CD4-positive, alpha-beta T cell treated with Interleukin-10 for 1 hour (primary cell): ENCODE data around the gene XAF1.
"Not testable (repeated sequence)": the region's sequence is repeated elsewhere in the genome, so short reads cannot be mapped to it uniquely, and the experiment has no call there.

Experiments used
- DNase-seq: peaks from one replicate; pipeline ENCODE4 v3.0.0-alpha.2; 2020

The XAF1 gene, protein sequence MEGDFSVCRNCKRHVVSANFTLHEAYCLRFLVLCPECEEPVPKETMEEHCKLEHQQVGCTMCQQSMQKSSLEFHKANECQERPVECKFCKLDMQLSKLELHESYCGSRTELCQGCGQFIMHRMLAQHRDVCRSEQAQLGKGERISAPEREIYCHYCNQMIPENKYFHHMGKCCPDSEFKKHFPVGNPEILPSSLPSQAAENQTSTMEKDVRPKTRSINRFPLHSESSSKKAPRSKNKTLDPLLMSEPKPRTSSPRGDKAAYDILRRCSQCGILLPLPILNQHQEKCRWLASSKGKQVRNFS

DNA sequence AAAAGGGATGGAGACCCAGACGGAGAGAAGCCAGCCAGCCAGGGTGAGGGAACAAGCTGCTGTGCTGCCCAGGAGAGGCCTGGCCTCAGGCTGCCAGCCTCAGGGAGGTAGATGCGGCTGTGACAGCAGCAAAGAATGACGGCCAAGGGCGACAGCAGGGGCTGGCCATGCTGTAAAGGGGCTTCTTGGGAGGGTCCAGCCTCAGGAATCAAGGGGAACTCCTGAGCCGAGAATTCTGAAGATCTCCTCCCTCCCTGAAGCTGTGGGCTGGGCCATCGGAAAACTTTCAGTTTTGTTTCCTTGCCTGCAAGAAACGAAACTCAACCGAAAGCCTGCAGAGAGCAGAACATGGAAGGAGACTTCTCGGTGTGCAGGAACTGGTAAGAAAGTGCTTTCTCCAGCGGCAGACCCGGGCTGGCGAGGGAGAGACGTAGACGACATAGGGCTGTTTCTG, at the start of gene XAF1:
XAF1 (plus strand) TSS at position 316 of the 454 bp plus-strand sequence; CDS start at position 349, 33 bp downstream.
- DNase-seq, result peak; percentile 63

DNA sequence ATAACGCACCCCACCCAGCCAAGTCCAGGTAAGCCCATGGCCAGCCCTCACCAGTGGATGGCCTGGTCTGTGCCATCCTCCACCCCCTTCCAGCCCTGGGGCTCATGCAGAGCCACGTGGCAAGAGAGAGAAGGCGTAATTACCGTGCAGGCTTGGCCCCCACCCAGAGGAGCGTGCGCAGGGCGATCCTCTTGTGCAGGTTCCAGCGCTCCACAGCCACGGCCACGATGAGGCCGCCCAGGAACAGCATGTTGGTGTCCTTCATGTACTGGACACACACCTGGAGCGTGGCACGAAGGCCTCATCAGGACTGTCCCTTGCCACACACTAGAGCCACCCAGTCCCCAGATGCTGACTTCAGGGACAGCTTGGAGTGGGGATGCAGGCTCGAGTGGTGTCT, 49.3 kb upstream of the XAF1 start:
- no peak for DNase-seq

DNA sequence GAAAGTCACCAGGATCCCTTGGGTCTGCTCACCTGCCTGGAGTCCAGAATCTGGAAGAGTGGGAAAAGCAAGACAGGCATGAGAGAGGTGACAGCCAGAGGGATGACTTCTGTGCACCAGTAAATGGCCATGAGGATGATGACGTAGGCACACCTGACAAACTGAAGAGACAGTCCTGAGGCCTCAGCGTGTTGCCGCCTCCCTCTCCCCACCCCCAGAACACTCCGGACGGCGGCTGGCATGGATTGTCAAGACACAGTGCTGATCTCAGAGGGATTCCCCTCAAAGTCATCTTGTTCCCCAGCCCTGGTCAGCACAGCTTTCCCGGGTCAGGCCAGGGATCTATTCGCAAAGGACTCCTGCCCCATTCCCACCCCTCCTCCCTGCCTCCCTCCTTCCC, 48.9 kb upstream of the XAF1 start:
- DNase-seq, result no peak

DNA sequence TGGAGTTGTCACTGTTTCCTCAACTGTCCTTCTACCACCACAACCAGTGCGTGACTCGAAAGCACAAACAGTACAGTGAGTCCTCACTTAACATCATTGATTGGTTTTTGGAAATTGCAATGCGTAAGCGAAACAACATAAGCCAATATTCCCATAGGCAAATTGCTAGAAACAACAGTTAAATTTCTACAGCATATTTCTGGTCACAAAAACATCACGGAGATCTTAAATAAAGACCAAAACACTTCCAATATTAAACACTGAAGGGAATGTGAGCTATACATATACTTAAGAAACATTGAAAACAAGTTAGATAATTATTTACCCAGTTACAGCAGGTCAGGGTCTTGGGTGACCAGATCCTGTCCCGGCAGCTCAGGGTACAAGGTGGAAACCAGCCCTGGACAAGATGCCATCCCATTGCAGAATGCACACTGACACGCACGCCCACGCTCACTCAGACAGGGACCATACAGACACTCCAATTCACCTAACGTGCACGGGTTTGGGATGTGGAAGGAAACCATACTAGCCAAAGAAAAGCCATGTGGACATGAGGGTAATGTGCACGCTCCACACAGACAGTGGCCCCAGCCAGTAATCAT, 47.4 kb upstream of the XAF1 start:
- DNase-seq, result no peak

DNA sequence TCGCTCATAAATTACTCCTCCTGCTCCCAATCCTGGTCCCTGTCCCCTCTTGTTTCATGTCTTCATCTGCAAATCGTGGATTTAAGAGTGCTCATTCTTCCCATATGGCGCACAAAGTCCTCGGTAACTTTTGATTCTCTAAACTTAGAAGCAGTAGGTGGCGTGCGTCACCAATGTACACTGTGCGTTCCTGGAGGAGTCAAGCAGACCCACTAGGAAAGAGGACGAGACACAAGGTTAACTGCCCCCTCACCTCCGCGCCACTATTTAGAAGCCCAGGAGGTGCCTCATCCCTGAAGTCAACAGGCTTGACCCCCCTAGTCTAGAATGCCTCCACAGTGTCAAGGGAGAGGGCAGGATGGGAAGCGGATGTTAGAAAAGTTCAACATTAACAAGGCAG, 45.5 kb upstream of the XAF1 start:
- DNase-seq, result no peak

DNA sequence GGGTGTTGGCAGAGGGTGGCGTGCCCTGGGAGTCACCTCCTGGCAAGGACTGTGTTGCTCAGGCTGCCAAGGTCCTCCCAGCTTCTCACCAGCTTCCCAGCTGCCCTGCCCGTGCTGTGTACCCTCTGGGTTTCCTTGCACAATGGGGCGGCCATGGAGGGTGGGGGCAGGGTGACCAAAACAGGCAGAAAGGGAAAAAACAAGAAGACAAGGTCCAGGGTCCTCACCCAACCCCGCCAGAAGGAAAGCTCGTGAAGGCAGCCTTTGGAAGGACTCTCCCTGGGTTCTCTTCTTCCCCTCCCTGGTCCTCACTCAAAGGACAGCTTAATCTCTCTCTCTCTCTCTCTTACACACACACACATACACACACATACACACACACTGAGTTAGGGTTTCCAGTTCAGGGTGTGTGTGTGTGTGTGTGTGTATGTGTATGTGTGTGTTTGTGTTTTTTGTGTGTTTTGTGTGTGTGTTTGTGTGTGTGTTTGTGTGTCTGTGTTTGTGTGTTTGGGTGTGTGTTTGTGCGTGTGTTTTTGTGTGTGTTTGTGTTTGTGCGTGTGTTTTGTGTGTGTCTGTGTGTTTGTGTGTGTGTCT, 44.7 kb upstream of the XAF1 start:
- no peak for DNase-seq

DNA sequence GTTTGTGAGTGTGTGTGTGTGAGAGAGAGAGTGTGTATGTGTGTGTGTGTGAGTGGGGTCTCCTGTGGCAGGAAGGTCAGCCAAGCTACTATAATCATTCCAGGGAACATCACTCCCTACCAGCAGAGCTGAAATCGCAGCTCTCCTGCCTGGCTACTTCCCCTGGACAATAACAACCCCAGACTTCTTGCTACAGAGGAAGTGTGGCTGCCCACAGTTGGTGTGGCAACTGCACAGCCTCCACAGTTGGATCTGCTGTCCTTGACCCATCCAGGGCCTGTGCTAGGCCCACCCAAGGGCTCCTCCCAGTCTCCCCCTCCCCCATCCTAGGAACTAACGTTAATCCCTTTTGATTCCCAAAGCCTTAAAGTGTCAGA, 44.2 kb upstream of the XAF1 start:
- DNase-seq, result no peak

DNA sequence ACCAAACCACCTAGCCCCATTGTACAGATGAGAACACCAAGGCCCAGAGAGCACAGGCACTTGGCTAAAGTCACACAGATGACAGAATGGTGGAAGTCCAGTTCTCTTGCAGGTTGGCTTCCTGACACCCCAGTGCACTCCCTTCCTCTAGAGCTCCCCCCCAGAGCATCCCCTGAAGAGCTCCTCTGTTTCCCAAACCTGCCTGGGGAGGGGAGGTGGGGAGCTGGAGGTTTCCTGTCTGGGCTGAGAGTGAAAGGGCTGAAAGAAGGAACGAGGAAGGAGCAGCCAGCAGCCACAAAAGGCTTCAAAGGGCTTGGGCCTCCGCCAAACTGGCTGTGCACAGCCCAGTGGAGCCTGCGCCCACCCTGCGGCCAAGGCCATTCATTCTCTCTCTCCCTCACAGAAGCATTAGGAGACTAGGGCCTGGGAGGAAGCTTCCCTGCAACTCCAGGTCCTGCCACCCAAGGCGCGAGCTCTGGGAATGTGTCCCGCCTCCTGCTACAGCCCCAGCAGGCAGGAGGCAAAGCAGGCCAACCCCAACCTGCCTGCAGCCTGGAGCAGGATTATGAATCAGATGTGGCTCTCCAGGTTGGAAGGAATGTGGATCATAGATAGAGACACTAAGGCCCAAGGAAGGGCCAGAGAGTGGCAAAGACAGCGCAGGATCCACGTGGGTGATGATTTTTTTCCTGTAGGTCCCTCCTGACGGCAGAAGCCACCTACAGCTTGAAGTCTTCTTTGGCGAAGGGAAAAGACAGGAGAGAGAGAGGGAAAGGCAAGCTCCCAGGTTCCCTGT, 43.6 kb upstream of the XAF1 start:
- DNase-seq, result no peak

DNA sequence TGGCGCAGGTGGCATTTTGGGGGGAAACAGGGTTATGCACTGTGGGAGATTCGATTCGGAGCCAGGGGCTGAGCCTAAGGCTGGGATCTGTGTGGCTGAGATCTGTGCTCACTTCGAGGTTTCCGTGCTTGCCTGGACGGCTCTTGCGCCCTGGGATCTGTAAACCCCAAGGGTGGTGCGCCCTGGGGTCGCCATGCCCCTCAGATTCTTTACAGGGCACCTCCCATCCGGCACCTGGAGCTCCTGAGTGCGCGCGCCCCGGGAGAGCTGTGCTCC, 43.1 kb upstream of the XAF1 start:
- DNase-seq, result no peak

DNA sequence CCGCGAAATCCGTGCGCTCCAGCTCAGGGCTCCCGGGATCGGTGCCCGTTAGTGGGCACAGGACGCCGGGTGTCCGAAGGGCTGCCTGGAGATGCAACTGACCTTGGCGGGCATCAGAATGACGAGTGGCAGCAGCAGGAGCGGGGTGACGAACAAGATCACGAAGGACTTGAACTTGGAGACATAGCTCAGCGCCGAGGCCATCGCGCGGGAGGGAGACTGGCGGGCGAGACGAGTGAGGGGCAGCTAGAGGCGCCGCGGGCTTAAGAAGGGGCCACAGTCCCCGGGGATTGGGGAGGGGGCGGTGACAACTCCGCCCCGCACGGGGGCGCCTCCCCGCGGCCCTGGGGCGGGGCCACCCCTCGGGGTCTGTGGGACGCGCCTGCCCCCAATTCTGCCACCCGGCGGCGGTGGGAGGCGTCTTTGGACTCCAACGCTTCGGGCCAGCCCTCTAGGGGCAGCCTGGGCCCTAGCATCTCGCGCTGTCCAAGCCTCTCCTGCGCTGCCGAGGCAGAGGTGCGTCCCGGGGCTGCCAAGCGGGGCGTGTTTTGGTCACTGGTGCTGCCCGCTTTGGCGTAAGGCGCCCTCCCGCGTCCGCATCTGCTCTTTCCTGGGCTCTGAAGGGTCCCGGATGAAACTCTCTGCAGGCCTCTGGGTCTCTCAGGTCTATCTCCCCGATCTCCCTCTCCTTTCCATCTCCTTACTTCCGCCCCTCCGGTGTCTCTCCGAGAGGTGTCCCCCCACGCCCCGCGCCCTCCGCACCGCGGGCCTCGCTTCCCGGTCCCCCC, 42.5 kb upstream of the XAF1 start, which contains the start of gene SLC13A5:
SLC13A5 (minus strand) TSS at position 240 of the 788 bp plus-strand sequence; CDS start at position 204, 36 bp downstream.
- no peak for DNase-seq

DNA sequence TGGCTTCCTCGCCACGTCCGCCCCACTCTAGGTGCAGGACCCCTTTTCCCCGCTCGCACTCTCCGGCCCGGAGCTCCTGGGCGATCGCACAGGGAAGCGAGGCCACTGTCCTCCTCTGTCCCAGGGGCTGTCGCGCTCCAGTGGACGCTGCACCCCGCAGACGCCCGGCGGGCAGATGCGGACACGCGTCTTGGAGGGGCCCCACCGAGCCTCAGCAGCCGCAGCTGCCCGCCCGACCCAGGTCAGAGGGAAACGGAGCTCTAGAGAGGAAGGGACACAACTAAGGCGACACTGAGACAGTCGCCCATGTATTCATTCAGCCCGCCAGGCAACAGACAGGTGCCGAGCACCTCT, 42.0 kb upstream of the XAF1 start:
- DNase-seq, result no peak

DNA sequence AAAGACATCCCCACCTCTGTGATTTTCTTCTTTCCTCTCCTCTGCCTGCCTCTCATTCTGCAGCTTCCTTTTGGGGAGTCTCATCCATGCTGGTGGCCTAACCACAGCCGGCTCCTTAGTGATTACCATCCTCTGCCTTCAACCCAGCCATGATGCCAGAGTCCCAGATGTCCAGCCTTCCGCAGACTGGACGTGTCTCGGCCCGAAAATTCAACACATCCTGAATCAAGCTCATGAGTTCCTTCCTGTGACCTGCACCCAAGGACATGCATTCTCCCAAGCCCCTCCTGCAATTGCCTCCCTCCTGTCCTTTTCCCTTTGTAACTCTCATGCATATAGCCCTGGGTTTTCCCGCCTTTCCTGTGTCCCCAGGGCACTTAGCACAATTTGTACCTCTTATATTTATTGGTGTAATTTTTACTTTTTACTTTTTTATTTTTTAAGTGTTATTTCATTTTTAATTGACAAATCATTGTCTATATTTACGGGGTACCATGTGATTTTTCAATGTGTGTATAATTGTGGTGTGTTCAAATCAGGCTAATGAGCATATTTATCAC, 41.5 kb upstream of the XAF1 start:
- DNase-seq, result no peak

DNA sequence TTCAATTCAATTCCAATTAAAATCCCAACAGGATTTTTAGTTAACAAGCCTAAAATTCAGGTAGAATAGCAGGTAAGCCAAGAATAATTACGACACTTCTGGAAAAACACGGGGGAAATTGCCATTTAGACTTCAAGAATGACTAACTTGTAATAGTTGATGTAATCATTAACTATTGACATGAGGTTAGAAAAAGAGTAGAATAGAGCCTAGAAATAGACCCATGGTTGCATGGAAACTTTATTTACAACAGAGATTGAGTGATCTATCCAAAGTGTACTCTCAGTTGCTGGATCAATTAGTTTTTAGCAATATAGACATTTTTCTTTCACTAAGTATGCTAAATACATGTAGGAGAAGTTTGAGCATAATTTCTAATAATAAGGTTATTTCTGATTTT, 39.1 kb upstream of the XAF1 start:
- no peak for DNase-seq

DNA sequence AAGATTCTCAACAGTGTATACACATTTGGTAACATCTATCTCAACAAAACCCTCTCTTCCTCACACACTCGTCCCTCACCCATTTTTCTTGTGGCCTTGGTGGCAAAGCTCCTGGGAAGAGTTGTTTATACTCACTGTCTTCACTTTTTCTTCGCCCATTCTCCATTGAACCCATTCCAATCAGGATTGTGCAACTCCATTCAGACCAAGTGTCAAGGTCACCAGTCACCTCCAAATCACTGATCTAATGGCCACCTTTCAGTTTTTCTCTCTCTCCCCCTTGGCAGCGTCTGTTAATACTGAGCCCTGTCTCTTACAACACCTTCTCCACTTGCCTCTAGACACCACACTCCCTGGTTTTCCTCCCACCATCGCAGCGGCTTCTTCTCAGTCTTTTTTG, 34.1 kb upstream of the XAF1 start:
- DNase-seq, result no peak

DNA sequence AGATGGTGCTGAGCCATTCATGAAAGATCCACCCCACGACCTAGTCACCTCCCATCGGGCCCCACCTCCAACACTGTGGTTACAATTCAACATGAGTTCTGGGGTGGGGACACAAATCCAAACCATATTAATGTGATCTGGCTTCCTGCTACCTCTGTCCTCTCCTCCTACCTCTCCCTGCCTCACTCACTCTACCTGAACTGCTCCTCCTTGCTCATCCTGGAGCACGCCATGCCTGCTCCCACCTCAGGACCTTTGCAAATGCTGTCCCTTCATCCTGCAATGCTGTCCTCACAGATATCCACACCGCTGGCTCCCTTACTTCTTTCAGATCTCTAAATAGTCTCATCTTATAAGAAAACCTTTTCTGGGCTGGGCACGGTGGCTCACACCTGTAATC, 31.8 kb upstream of the XAF1 start:
- DNase-seq, result no peak

DNA sequence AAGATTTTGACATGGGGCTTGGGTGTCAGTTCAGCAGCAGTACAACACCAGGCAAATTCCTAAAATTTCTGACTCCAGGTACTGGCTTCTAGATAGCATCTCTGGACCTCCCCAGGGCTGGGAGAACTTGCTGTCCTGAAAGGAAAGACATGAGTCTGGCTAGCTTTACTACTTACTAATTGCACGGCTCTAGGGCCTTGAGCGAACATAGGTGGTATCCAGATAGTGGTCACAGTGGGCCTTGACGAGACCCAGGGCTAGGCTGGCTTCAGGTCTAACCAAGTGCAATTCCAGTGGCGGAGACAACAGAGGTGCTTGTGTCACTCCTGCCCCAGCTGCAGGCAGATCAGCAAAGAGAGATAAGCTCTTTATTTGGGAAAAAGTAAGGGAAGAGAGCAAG, 26.3 kb upstream of the XAF1 start:
- no peak for DNase-seq

DNA sequence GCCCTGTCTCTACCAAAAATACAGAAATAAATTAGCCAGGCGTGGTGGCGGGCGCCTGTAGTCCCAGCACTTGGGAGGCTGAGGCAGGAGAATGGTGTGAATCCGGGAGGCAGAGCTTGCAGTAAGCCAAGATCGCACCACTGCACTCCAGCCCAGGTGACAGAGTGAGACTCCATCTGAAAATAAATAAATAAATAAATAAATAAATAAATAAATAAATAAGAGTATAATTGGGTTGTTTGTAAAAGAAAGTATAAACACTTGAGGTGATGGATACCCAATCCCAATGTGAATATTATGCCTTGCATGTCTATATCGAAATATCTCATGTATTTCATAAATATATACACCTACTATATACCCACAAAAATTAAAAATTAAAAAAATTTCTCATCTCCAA, 9.2 kb upstream of the XAF1 start:
- not testable (repeated sequence) for DNase-seq

DNA sequence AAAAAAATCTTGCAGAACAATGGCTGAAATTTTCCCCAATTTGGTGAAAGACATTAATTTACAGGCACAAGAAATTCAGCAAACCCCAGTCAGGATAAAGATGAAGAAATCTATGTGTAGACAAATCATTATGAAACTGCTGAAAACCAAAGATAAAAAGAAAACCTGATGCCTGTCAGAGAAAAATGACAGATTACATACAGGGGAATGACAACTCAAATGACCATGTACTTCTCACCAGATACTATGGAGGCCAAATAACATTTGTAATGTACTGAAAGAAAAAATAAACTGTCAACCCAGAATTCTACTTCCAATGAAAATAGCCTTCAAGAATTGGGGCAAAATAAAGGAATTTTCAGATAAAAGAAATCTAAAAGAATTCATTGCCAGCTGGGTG, 7.2 kb upstream of the XAF1 start:
- DNase-seq, result no peak

DNA sequence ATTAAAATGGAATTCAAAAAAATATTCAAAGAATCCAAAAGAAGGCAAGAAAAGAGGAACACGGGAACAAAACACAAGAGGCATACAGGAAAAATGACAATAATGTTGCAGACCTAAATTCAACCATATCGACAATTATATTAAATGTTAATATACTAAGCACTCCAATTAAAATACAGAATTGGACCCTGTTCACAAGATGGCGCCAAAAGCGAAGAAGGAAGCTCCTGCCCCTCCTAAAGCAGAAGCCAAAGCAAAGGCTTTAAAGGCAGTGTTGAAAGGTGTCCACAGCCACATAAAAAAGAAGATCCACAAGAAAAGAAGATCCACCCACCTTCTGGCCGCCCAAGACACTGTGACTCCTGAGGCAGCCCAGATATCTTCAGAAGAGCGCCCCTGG, 6.3 kb upstream of the XAF1 start:
- peak; percentile 27 for DNase-seq

DNA sequence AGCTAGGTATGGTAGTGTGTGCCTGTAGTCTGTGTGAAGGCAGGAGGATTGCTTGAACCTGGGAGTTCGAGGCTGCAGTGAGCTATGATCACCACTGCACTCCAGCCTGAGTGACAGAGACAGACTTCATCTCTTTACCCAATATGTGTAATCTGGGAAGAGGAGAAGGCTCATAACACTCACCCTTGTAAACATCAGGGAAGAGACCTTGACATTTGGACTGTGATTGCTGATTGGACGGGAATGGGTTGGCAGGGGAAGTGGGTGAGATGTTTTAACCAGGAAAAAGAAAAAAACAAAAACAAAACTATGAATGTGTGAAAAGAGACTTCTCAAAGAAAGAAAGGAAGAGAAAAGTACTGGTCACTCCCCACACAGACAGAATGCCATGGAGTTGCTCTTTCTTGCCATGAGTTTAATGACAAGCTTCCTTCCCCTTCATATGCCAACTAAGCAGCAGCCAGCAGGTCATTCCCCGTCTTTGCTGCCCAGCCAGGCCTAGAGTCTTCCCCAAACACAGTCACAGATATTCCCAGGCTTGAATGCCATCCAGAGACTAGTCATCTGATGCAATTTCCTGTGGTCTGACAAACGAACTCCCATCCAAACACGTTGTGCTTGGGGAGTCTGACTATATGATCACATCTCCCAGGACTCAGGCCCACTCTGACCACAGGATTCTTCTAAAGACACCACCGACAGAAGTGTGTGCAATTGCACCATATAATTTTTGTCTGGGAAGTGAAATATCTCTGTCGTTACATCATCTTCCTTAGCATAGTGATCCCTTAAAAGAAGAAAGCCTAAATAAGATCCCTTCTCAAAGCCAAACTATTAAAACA, 3.6 kb upstream of the XAF1 start:
- DNase-seq, result no peak

DNA sequence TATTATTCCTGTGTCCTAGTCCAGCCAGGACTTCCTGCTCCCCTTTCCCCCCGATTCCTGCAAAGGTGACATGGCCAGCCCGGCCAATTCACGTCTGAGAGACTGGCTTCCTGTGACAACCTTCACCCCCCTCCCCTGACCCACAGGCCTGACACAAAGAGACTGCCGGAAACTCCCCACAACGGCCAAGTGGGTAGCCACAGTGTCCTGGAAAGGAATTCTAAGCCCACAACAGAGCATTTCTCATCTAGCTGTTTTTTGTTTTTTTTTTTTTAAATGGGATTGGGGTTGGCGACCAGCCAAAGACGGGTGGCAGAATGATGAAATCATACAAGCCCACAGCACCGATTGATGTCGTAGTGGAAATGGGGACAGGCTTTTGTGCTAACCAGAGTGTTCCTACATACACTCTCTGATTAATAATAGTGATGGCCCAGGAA, 2.8 kb upstream of the XAF1 start:
- DNase-seq, result peak; percentile 73

DNA sequence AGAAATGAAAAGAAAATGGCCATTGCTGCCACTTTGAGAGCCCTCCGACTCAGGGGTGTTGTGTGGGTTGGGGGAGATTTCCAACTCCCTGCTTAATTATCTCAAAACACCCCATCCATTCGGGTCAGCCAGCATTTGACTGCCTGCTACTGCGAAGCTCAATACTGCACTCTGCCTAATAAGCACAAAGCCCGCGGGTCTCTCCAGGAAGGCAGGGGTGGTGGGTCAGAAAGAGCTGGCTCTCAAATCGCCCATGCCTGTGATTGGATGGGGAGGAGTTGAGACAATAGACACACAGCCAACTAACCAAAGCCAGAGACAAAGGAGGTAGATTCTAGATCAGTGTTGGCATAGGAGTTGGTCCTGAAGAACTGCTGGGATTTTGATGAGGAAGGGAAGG, 2.3 kb upstream of the XAF1 start:
- no peak for DNase-seq
